Sigmoid colon (tissue), 7 donors: Measurements from ENCODE around the gene HEATR3. TPM values are rescaled to one million over a fixed set of nuclear protein-coding genes. Genes with fewer than 3 reads are reported as not detected.
A peak's percentile ranks its signal among the peaks of the same experiment; 100 is the strongest.

Source experiments
- DNase-seq: peaks from one replicate; pipeline ENCODE4 v3.0.0-alpha.2; 2019
- H3K27ac ChIP-seq, 4 donors: fragments of 200-600 bp; sonication (generic); one replicate each; pipeline ENCODE4 v1.5.1; 2016 to 2019; ENCODE audit warnings: mild to moderate bottlenecking in 1 of 4
- H3K27me3 ChIP-seq, 3 donors: fragments of 200-600 bp; sonication (generic); one replicate each; pipeline ENCODE4 v1.5.1; 2019; ENCODE audit warnings: mild to moderate bottlenecking in 1 of 3
- H3K36me3 ChIP-seq, 4 donors: fragments of 200-600 bp; sonication (generic); one replicate each; pipeline ENCODE4 v1.5.1; 2016 to 2019
- H3K4me1 ChIP-seq, 4 donors: fragments of 200-600 bp; sonication (generic); one replicate each; pipeline ENCODE4 v1.5.1; 2017 to 2019
- H3K4me3 ChIP-seq, 4 donors: fragments of 200-600 bp; sonication (generic); one replicate each; pipeline ENCODE4 v1.5.1; 2017 to 2019; ENCODE audit warnings: mild to moderate bottlenecking in 2 of 4, moderate library complexity in 1 of 4
- H3K9me3 ChIP-seq, 4 donors: fragments of 200-600 bp in 3 of 4; sonication (generic) in 3 of 4; one replicate each; pipeline versions ENCODE4 v1.5.1 to v1.6.1; 2013 to 2019
- CTCF ChIP-seq, 4 experiments: fragments of 450-650 bp in 3 of 4; fragments of 200-600 bp in 1 of 4; IDR thresholded peaks; one replicate each; pipeline ENCODE4 v1.5.1; 2016 to 2019; ENCODE audit warnings: antibody characterized with exemption in 4 of 4, mild to moderate bottlenecking in 3 of 4, moderate library complexity in 2 of 4
- EP300 ChIP-seq, 4 donors: sonication (generic); formaldehyde crosslinking; IDR thresholded peaks; one replicate each; pipeline ENCODE4 v1.6.1; 2017; ENCODE audit warnings: antibody characterized with exemption in 4 of 4
- POLR2A ChIP-seq, 2 donors: fragments of 450-650 bp; IDR thresholded peaks; one replicate each; pipeline ENCODE4 v1.6.1; 2016; ENCODE audit warnings: antibody characterized with exemption in 2 of 2, mild to moderate bottlenecking in 2 of 2, moderate library complexity in 2 of 2
- POLR2AphosphoS5 ChIP-seq, 4 donors: sonication (generic); formaldehyde crosslinking; IDR thresholded peaks; one replicate each; pipeline ENCODE4 v1.6.1; 2017; ENCODE audit warnings: antibody characterized with exemption in 4 of 4
- WGBS, 2 donors: extraction: QIAGEN DNeasy Blood & Tissue Kit; methylation state at CpG; one replicate each; pipeline ENCODE4 v1.1.7; 2013; 5-methylcytosine and 5-hydroxymethylcytosine counted together
- intact Hi-C: fragments of 100-400 bp; cut with DNase I; formaldehyde crosslinking; loops from one replicate; pipeline ENCODE4 v1.15.1; 2023
- polyA plus RNA-seq, 3 donors: library from polyadenylated mRNA; stranded (reverse); fragments of 200-250 nt; gene quantifications; one replicate each; pipeline ENCODE4 v1.2.3, GENCODE V29; 2013
- total RNA-seq, 4 donors: library from RNA; depleted of rRNA; stranded (reverse); fragments of >200 nt; gene quantifications; one replicate each; pipeline ENCODE4 v1.1.0, GENCODE V29; 2016
- donor health status: healthy with polysubstance abuse.
- donor health status: Bipolar disorder and iron deficiency.
- donor health status: healthy.

HEATR3 gene
- total and polyA plus RNA-seq, 7 donors: 5.4 to 20.5 (median 14.0) TPM

GRCh38 chr16:50065241-50065623, 538 bp upstream of the HEATR3 start:
- Histone ChIP-seq H3K36me3 (peaks cover 0 to 10% (median 0%) of the 10 kb centered on the region in 4 donors), H3K9me3 (no peaks in the 10 kb centered on the region), H3K27ac (peak overlapping the region; percentile 94 to 100 (median 98)), H3K27me3 (no peaks in the 10 kb centered on the region), H3K4me1 (peaks cover 0 to 27% (median 21%) of the 10 kb centered on the region in 4 donors), H3K4me3 (peak overlapping the region in 3 of 4 donors; percentile 83 to 94 (median 93))
- intact Hi-C loops: loop anchor here (5.0 to 10.0 kb wide), 2 partner anchors 147 to 680 kb away; partner anchors contain the start of gene CYLD
- TF ChIP-seq POLR2A (IDR thresholded peaks at IDR 0.05): no peak
- no peak for DNase-seq
- WGBS, 2 donors: 83 to 84% methylated on average over 8 of the region's 8 CpGs

- Histone ChIP-seq H3K36me3 (peaks cover 0 to 25% (median 0%) of the 10 kb centered on the region in 4 donors), H3K4me1 (peaks cover 0 to 27% (median 21%) of the 10 kb centered on the region in 4 donors), H3K9me3 (no peaks in the 10 kb centered on the region), H3K4me3 (peak overlapping the region; percentile 83 to 94 (median 93)), H3K27ac (peak overlapping the region; percentile 94 to 100 (median 98)), H3K27me3 (no peaks in the 10 kb centered on the region)
- TF ChIP-seq CTCF (IDR thresholded peaks at IDR 0.05): no peak
- no peak for TF ChIP-seq EP300 (IDR thresholded peaks at IDR 0.05)
- TF ChIP-seq POLR2AphosphoS5 (IDR thresholded peaks at IDR 0.05): no peak
- no peak for TF ChIP-seq POLR2A (IDR thresholded peaks at IDR 0.05)
- intact Hi-C loops: loop anchor here (1.0 to 10.0 kb wide), 4 partner anchors 41 to 678 kb away; partner anchors contain the start of genes CNEP1R1, CYLD and TENT4B
- no peak for DNase-seq
- WGBS, 2 donors: 21 to 26% methylated on average over 34 of the region's 34 CpGs
Observed at GRCh38 chr16:50066482-50067289, 916 bp downstream of the HEATR3 start.

- TF ChIP-seq POLR2A (IDR thresholded peaks at IDR 0.05) (no peak), CTCF (IDR thresholded peaks at IDR 0.05) (peak in 3 of 4 experiments; percentile 17 to 28 (median 17))
- no peaks in the 10 kb centered on the region for H3K27me3 ChIP-seq
- 39 to 49% methylated on average over 3 of the region's 3 CpGs for WGBS, 2 donors
- H3K4me1 ChIP-seq: peaks cover 0 to 27% (median 21%) of the 10 kb centered on the region in 4 donors
- DNase-seq: no peak
- peak overlapping the region in 2 of 4 donors; percentile 83 to 93 for H3K4me3 ChIP-seq
- intact Hi-C loops: loop anchor here (5.0 to 10.0 kb wide), 2 partner anchors 145 to 677 kb away; partner anchors contain the start of gene CYLD
- peaks cover 0 to 29% (median 0%) of the 10 kb centered on the region in 4 donors for H3K36me3 ChIP-seq
- H3K9me3 ChIP-seq: no peaks in the 10 kb centered on the region
- no peak overlapping the region for H3K27ac ChIP-seq
Observed at GRCh38 chr16:50067290-50067853, 1.6 kb downstream of the HEATR3 start.

GRCh38 chr16:50068550-50068949, 2.8 kb downstream of the HEATR3 start:
- intact Hi-C loops: loop anchor here (5.0 to 10.0 kb wide), 2 partner anchors 144 to 676 kb away; partner anchors contain the start of gene CYLD
- no peak overlapping the region for H3K27ac ChIP-seq
- no peak for TF ChIP-seq POLR2A (IDR thresholded peaks at IDR 0.05)
- TF ChIP-seq POLR2AphosphoS5 (IDR thresholded peaks at IDR 0.05): no peak

GRCh38 chr16:50069060-50069459, 3.3 kb downstream of the HEATR3 start:
- no peaks in the 10 kb centered on the region for H3K9me3 ChIP-seq
- no peak for DNase-seq
- H3K4me3 ChIP-seq: no peak overlapping the region
- H3K27ac ChIP-seq: no peak overlapping the region
- TF ChIP-seq EP300 (IDR thresholded peaks at IDR 0.05) (no peak), POLR2AphosphoS5 (IDR thresholded peaks at IDR 0.05) (no peak), POLR2A (IDR thresholded peaks at IDR 0.05) (no peak), CTCF (IDR thresholded peaks at IDR 0.05) (no peak)
- no peaks in the 10 kb centered on the region for H3K27me3 ChIP-seq
- H3K4me1 ChIP-seq: peaks cover 0 to 27% (median 21%) of the 10 kb centered on the region in 4 donors
- peaks cover 0 to 34% (median 0%) of the 10 kb centered on the region in 4 donors for H3K36me3 ChIP-seq
- intact Hi-C loops: loop anchor here (5.0 to 10.0 kb wide), 2 partner anchors 143 to 676 kb away; partner anchors contain the start of gene CYLD
- WGBS, 2 donors: 95 to 100% methylated on average over 1 of the region's 1 CpG

More at GRCh38 chr16:50068550-50068949, 2.8 kb downstream of the HEATR3 start:
- Histone ChIP-seq H3K4me3 (no peak overlapping the region), H3K27me3 (no peaks in the 10 kb centered on the region), H3K4me1 (peaks cover 0 to 27% (median 21%) of the 10 kb centered on the region in 4 donors), H3K36me3 (peaks cover 0 to 34% (median 0%) of the 10 kb centered on the region in 4 donors), H3K9me3 (no peaks in the 10 kb centered on the region)
- no peak for DNase-seq
- WGBS, 2 donors: 87 to 90% methylated on average over 4 of the region's 4 CpGs
